NCI-H1092 (cell line): Measurements from ENCODE around the gene APOBEC2.

Experiments used
- DNase-seq: peaks from one replicate; lab custom pipeline; 2025; lab: John Stamatoyannopoulos, UW

APOBEC2 gene

DNA sequence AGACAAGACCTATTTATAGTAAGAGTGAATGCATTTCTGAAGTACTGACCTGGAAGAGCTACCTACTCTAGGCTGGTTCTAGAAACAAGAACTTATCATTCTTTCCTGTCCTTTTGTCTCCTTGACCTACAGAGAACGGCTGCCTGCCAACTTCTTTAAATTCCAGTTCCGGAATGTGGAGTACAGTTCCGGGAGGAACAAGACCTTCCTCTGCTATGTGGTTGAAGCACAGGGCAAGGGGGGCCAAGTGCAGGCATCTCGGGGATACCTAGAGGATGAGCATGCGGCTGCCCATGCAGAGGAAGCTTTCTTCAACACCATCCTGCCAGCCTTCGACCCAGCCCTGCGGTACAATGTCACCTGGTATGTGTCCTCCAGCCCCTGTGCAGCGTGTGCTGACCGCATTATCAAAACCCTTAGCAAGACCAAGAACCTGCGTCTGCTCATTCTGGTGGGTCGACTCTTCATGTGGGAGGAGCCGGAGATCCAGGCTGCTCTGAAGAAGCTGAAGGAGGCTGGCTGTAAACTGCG lies 8.3 kb downstream of the APOBEC2 start:
- no peak for DNase-seq

DNA sequence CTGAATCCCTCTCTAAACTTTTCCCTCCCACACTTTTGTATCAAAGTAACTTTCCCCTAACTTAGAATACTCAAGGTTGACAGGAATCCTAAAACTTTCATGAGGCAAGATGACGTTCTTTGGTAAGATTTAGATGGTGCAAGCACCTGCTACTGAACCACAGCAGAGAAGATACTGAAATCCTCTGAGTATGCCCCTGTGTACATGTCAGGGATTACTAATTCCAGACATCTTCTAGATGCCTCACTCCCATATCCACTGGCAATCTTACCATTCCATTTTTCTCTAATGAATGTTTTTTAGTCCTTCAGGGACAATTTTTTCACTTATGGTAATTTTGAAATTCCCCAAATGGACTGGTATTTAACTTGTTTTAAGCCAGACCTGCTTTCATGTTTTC lies 9.1 kb downstream of the APOBEC2 start:
- DNase-seq: no peak

DNA sequence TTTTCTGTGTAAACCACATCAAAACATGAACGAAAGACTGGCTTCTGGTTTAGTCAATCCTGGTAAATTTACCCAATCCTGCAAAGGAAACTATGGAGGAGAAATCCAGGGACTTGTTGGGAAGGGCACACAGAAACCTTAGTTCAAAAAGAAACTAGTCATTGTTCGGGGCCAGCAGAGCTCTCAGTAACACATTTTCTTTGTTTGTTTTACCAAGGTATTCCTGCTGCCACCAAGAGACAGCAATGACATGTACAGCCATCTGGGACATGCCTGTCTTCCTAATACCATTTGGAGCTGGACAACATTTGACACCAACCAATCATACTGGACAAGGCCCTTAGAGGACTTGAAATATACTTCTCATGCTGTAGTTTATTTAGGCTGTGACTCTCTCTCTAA lies 10.9 kb downstream of the APOBEC2 start:
- DNase-seq: no peak

DNA sequence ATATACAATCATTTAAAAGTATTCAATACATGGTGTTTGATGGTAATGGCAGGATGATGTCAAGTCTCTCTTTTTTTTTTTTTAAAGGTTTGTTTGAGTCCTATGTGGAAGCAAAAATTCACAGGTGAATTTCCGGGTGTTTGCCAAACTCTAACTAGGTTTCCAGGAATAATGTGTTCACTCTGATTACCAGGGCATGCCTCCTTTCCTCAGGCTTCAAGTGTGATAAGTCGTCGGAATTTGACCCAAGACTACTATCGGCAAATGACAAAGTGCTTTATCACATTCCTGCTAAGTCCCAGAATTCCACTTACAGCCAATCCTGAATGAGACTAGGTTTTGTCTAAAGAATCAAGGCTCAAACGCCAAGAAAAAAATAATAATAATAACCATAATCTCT lies 11.8 kb downstream of the APOBEC2 start:
- no peak for DNase-seq

DNA sequence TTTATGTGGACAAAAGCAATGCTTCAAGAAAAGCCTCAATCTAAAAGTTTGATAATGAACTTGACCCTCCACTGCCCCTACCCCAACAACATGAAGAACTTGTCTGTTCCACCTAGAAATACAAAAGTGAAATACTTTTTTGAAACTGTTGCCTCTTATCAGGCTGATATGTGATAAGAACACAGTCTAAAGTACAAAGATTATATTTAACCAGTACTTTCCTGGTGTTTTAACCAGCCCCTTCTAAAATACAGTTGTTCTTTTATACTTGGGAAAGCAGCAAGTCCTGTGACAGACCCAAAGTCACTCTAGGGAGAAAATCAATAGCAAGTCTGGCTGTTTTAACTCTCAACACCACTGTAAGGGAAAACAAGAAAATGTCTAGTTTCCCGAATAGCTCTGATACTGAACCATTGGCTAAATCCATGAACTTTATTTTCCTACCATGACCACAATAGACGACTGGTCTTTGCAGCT lies 12.6 kb downstream of the APOBEC2 start:
- no peak for DNase-seq

DNA sequence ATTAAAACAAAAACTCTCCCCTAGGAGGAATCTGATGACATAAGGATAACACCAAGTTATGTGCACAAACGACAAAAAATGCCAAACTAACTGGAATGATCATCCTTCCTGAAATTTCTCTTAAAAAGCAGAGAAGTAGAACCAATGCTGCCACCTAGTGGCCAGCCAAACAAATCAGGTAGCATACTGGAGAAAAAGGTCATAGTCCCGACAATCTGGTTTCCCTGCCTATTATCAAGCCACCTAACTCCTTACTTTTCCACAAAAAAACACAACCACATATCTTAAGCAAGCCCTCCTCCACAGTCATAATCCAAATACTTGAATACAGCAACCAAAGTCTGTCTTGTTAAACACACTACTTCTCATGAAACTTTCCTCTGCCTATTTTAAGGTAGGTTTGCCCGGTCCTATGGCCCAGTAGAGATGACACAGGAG lies 13.9 kb downstream of the APOBEC2 start:
- peak; percentile 30 for DNase-seq

DNA sequence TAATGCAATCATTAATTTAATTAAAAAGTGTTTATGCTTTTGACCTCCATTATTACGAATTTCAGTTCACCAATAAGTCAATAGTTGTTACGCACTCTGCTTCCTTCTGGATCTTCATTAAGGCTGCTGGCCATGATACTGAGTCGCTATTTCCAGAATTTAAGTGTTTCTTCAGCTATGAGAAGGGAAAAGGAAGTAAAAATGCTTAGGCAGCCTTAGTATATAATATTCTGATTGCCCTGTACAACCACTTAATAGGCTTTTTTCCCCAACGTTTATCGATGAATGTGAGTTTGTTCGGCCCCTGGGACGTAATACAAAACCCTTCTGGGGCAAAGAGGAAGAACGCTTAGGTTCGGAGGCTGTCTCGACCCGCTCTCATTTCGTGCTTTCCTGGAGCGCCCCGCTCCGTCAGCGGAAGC lies 18.5 kb downstream of the APOBEC2 start:
- no peak for DNase-seq

DNA sequence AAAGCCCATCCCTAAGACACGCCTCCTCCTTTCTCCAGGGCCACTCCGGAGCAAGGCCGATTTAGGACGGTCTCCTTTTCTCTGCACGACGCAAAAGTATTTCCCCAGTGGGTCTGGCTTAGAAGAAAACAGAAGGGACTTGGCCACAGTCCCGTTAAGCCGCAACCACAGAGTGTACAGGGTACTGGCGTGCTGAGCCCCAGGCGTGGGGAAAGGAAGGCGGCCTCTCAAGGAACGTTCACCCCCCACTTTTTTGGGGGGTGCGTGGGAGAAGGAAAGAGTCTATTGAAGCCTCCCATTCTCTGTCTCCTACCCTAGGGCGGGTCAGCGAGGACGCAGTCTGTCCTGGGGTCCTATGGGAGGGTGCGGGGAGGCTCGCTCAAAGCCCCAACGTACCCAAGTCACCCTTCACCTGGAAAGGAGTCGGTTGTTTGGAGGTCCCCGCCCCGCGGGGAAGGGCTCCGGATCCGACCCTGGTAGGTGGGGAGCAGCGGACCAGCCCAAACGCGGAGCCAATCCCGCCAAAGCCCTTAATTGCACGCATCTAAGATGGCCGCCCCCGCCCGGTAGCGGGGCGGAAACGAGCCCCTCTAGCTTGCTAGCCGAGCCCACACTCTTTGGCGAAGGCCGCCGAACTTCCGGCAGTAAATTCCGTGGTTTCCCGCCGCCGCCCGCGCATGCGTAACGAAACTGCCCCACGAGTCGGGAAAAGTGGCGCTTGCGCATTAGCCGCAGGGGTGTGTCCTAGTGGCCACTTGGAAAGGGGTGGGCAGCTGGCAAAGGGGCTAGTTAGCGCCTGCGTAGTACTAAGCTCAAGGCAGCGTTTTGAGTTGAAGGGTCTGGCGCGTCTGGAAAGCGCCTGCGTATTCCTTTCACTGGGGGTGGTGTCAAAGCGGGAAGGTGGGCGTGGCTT lies 19.2 kb downstream of the APOBEC2 start, which contains the start of gene OARD1:
TSS of gene OARD1 (minus strand) at position 434 of the 913 bp plus-strand sequence. CDS start 722 bp downstream, outside the sequence.
- peak; percentile 100 for DNase-seq

DNA sequence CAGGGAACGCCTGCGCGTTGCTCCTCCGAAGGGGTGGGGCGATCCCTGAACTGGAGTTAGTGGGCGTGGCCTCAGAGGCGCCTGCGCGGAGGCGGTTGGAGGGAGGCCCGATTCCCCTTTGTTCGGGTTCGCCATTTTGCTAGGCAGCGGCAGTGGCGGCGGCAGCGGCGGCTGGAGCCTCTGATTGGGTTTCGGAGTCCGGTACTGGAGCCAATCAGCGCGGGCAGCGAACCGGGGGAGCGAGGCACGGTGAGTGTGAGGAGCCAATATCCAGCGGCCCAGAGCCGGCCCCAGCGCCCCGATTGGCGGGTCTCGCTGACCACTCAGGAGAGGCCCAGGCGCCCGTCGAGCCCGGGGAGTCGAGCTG lies 19.8 kb downstream of the APOBEC2 start, which contains the start of gene NFYA:
TSS of gene NFYA (plus strand) at position 139 of the 367 bp plus-strand sequence. CDS start 6,116 bp downstream, outside the sequence.
- DNase-seq: no peak

DNA sequence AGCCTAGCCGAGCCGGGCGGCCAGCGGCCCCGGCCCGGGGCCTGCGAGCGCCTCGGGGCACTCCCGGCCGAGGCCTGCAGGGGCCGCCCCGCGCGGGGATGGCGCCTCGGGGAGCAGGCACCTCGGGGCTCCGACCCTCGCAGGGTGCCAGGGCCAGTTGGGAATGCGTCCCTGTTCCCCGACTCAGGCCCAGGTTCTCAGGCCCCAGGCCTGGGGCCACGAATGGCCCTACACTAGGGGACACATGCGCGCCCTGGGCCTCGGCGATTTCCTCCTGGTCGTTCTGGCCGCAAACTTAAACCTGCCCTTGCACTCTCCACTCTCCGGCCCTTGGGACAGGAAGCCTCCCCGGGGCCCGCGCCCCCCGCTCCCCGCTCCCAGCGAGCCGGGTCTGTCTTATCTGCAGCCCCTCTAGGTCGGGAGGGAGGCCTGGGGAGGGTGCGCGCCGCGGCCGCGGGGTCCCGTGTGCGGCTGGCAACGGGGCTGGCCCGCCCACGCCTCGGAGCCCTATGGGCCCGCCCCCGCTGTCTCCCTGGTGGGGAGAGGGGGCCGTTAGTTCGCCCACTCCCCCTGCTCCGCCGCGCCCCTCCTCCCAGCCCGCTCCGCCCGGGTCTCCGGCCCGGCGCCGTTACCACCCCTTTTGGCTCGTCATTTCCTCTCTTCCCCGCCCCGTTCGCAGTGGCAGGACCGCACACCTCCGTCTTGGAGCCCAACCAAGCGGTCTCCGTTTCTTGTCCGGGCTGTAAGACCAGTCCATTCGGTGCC lies 20.4 kb downstream of the APOBEC2 start:
- peak; percentile 74 for DNase-seq

DNA sequence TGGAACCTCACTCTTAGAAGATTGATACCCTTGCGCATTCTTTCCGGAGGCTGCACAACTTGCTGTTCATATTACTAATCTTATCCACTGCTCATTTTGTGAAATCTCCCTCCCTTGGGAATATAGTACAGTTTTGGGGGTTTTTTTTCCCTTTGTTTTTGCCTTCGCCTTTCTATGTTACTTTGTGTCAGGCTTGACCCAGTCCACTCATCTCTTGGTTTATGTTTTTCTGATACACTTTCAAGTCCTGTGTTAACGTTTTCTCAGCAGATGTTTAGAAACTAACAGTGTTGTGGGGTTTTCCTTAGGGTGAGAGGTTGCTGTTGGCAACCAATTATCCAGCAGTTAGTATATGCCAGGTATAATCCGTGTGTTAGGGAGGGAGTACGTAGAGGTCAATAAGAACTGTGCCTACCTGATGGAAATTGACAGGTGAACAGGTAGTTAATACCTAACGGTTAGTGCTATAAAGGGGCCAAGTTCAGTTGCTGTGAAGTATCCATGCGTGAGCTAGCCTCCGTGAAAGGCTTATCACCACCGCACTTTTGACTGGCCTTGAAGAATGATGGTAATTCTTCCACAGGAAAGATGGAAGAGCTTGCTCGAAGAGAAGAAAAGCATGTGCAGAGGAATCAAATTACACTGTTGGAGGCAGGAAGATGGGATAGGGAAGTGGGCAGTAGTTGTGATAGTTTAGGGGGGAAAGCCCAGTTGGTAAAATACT lies 21.1 kb downstream of the APOBEC2 start:
- DNase-seq: no peak

DNA sequence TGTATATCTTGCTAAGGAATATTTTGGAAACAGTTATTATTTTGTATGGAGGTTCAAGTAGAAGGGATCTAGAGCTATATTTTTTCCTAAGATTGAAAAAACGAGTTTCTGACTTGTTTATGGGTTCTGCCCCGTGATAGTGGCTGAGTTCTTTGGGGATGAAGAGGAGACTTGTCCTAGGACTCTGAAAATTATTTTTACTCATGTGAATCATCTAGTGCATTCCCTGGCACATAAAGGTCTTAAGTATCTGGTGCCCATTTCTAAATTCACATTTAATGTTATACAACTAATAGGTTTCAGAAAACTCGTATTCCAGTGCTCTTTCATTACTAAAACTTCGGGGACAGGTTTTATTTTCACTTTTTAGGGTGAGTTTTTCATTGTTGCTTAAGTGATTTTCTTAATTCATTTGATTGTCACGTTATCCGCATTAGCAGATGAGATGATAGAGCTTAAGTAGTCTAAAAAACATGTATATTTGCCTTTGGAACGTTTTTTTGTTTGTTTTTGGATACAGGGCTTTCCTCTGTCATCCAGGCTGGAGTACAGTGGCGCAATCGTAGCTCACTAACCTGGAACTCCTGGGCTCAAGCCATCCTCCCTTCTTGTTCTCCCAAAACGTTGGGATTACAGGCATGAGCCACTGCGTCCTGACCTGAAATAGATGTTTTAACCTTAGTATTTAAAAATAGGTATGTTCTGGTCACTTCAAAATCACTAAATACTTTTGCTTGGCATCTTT lies 21.9 kb downstream of the APOBEC2 start:
- DNase-seq: no peak

DNA sequence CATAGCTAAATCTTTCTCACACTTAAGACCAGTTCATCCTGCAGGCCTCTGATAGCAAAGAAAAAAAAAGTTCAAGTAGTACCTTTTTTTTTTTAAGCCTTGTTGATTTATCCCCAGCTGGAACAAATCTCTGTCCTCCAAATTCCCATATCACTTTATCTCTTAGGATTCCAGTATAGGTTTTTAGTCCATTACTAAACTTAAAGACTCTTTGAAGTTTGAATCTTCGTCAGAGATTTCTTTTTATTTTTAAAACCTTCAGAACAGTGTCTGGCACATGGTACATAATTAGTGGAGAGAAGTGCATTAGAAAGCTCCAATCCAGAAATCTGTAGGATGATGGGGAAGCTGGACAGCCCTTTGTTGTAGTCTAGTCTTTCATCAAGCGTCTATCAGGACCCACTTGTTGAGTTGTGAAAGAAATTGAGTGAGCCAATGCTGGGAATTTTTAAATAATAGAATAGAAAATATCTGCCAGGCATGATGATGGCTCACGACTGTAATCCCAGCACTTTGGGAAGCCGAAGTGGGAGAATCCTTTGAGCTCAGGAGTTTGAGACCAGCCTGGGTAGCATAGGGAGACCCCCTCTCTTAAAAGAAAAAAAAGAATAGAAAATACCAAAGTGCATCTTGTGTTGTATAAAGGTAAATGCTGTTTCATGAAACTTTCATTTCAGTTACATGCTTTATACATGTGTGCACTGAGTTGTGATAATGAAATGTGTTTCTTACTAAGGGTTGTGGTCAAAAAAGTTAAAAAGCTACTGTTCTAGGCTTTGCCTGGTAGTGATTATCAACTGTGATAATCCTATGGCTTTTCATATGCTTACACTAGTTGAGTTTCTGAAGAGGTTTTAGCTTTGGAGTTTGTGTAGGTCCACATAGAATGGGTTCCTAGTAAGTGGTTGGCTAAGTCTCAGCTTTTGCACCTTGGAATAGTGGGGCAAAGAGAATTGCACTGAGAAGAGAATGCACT lies 22.9 kb downstream of the APOBEC2 start:
- no peak for DNase-seq

DNA sequence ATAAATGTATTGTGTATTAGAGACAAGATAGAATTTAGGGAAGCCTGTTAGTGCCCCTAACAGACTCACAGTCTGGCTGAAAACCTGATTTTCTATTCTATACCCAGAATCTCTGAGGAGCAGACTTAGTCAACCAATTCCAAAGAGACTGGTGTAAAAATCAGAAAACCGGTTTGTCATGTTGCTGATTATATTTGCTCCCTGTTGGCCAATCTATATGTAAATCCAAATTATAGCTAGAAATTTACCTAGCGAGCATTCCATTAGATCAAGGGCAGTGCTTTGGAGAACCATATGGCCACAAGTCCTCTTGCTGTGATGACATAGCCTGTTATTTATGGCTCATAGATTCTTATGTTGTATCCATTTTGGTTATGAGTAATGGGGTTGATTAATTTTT lies 24.5 kb downstream of the APOBEC2 start:
- no peak for DNase-seq

DNA sequence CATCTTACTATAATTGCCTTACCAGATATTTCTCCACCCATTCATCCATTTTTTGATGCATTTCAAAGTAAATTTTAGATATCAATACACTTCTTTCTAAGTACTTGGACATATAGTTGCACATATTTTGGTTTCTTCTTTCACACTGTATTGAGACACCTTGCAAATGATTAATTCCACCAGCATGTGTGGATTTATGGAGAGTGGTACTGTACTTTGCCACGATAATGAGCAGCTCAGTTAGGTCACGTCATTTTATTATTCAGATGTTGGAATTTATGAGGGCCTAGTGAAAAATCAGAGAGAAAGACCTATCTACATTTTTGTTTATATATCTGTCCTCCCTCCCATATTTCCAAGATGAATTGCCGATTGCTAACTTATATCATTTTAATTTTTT lies 25.1 kb downstream of the APOBEC2 start:
- DNase-seq: no peak

DNA sequence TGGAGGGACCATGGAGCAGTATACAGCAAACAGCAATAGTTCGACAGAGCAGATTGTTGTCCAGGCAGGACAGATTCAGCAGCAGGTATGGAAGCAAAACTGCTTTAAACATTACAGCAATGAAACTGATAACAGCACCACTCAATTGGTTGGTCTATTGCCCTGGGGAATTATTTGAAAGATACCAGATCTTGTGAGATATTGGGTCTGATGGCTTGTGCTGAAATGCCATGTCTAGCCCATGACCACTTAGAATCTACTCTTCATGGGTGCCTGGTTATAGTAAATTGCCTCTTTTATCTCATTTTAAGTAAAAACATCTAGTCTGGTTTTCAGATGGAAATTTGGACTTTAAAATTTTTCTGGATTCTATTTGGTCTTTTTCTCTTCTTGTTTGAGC lies 26.1 kb downstream of the APOBEC2 start:
- no peak for DNase-seq

DNA sequence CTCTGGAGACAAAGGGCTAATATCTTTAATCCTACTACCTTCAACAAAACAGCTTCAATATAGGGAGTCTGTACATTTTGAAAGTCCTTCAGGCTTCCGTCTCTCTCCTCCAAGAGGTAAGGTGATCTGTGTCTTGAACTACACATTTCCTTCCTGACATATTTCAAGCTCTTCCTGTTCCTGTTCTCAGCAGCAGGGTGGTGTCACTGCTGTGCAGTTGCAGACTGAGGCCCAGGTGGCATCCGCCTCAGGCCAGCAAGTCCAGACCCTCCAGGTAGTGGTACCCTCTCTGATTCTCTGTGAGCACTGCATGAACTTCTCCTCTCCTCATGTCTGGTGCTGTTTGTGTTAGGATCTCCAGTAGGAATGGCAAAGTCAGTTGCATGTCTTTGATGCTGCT lies 27.6 kb downstream of the APOBEC2 start:
- no peak for DNase-seq

DNA sequence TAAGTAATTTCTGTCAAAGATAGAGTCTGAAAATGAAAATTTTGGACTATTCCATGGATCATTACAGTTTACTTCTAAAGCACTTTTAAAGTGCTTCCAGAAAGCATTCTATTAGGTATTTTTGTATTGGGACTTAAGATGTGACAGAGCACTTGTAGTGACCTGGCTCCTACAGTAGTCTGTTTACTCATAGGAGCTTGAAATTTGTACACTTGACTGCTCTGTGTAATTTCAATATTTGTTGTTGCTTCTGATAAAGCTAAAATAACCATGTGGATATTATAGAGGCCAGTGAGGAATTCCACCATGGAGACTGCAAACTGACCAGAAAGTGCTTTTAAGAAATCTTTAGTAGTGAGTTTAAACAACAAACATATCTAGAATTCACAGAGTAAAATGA lies 30.1 kb downstream of the APOBEC2 start:
- DNase-seq: no peak

DNA sequence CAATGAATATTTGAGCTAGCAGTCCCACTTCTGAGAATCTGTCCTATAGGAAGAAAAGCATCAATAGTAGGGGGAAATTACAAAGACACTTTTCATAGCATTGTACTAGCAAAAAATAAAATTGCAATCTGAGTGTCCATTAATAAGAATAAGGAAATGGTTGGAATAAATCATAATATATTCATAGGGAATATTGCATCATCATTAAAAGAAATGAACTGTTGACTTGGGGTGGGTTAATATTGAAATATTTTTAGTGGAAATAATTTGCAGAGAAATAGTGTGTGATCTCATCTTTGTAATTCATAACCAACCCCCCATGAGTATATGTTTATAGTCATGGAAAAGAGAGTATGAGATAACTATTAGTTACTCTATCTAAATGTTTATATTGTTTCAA lies 32.2 kb downstream of the APOBEC2 start:
- DNase-seq: no peak

DNA sequence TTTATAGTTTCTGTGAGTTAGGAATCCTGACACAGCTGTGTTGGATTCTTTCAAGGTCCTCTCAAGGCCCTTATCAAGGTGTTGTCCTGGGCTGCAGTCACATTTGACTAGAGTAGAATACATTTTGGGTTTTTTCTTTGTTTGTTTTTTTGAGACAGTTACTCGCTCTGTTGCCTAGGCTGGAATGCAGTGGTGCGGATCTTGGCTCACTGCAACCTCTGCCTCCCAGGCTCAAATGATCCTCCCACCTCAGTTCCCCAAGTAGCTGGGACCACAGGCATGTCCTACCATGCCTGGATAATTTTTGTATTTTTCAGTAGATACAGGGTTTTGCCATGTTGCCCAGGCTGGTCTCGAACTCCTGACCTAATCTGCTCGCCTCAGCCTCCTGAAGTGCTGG lies 35.4 kb downstream of the APOBEC2 start:
- DNase-seq: no peak
